HepG2 (cell line): ENCODE data around the gene TM9SF3.

ENCODE experiments used
- YY1 ChIP-seq: IDR thresholded peaks from 2 replicates; pipeline ENCODE4 v1.6.1; 2011; ENCODE audit warnings: low read length, low read depth, moderate library complexity, mild to moderate bottlenecking; ENCODE audit not compliant: insufficient read depth, insufficient replicate concordance
- ZBTB33 ChIP-seq: sonication (generic); formaldehyde crosslinking; IDR thresholded peaks from 2 replicates; pipeline ENCODE4 v1.4.0; 2020; ENCODE audit warnings: missing genetic modification reagents
- TF ChIP-seq, protein P1 (sequence below): sonication (generic); formaldehyde crosslinking; IDR thresholded peaks from 2 replicates; pipeline ENCODE4 v1.5.0; 2020; ENCODE audit warnings: mild to moderate bottlenecking, missing genetic modification reagents, moderate library complexity

- TF ChIP-seq ZBTB33 (CRISPR knock-in tag) (no peak), YY1 (no peak)
- TF ChIP-seq, protein P1, sequence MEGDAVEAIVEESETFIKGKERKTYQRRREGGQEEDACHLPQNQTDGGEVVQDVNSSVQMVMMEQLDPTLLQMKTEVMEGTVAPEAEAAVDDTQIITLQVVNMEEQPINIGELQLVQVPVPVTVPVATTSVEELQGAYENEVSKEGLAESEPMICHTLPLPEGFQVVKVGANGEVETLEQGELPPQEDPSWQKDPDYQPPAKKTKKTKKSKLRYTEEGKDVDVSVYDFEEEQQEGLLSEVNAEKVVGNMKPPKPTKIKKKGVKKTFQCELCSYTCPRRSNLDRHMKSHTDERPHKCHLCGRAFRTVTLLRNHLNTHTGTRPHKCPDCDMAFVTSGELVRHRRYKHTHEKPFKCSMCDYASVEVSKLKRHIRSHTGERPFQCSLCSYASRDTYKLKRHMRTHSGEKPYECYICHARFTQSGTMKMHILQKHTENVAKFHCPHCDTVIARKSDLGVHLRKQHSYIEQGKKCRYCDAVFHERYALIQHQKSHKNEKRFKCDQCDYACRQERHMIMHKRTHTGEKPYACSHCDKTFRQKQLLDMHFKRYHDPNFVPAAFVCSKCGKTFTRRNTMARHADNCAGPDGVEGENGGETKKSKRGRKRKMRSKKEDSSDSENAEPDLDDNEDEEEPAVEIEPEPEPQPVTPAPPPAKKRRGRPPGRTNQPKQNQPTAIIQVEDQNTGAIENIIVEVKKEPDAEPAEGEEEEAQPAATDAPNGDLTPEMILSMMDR (CRISPR knock-in tag): no peak
Measured at GRCh38 chr10:96614515-96614914, 27.7 kb upstream of the TM9SF3 start.
